CD4-positive, alpha-beta T cell (primary cell): Measurements from ENCODE around the gene GPC5. TPM values are rescaled to one million over a fixed set of nuclear protein-coding genes. Genes with fewer than 3 reads are reported as not detected.

ENCODE experiments used
- ATAC-seq: fragments of 200-7000 bp; cut with Tn5 transposase; one replicate; pipeline ENCODE4 v1.10.0; 2022; ENCODE audit warnings: mild to moderate bottlenecking; ENCODE audit not compliant: poor library complexity
- CTCF ChIA-PET: fragments of 350-600 bp; sonication (Branson Sonifier 250); formaldehyde crosslinking; loops from one replicate; lab custom pipeline; 2021; ENCODE audit warnings: antibody characterized with exemption, inconsistent platforms; lab: Charles Lee
- POLR2A ChIA-PET: fragments of 350-600 bp; sonication (Branson Sonifier 250); formaldehyde crosslinking; loops from one replicate; lab custom pipeline; 2021; ENCODE audit warnings: antibody characterized with exemption, inconsistent platforms; lab: Charles Lee
- DNase-seq, 14 experiments: peaks; one replicate each; pipeline ENCODE4 v3.0.0-alpha.2; 2013 to 2020; ENCODE audit warnings: mixed read lengths in 2 of 14
- H3K27ac ChIP-seq, 2 donors: one replicate each; pipeline versions ENCODE4 v1.5.1 to v1.7.0; 2013; ENCODE audit warnings: low read length in 2 of 2, low read depth in 1 of 2, mild to moderate bottlenecking in 1 of 2
- H3K27me3 ChIP-seq, 2 experiments: 1 replicate in 1 of 2; 2 replicates in 1 of 2; pipeline versions ENCODE4 v1.6.1 to v1.7.0; 2013; ENCODE audit warnings: low read length in 2 of 2, control low read depth in 1 of 2, mild to moderate bottlenecking in 1 of 2, moderate library complexity in 1 of 2; ENCODE audit not compliant: insufficient read depth in 2 of 2, control insufficient read depth in 1 of 2
- H3K36me3 ChIP-seq: one replicate; pipeline ENCODE4 v1.6.1; 2013; ENCODE audit warnings: low read length, control low read depth; ENCODE audit not compliant: insufficient read depth
- H3K4me1 ChIP-seq: one replicate; pipeline ENCODE4 v1.6.1; 2013; ENCODE audit warnings: low read length, control low read depth; ENCODE audit not compliant: insufficient read depth
- H3K4me3 ChIP-seq: one replicate; pipeline ENCODE4 v1.5.1; 2013; ENCODE audit warnings: mild to moderate bottlenecking, low read length, moderate library complexity
- H3K9me3 ChIP-seq, 2 experiments: 1 replicate in 1 of 2; 2 replicates in 1 of 2; pipeline versions ENCODE4 v1.6.1 to v1.7.0; 2013; ENCODE audit warnings: low read length in 2 of 2, mild to moderate bottlenecking in 2 of 2, control low read depth in 1 of 2, moderate library complexity in 1 of 2; ENCODE audit not compliant: control insufficient read depth in 1 of 2, insufficient read depth in 1 of 2
- H3K27ac Mint-ChIP-seq: one replicate; pipeline ENCODE4 v1.8.0; 2020; ENCODE audit warnings: mixed read lengths
- H3K27me3 Mint-ChIP-seq: one replicate; pipeline ENCODE4 v1.8.0; 2021; ENCODE audit warnings: mixed read lengths
- H3K36me3 Mint-ChIP-seq: one replicate; pipeline ENCODE4 v1.8.0; 2021; ENCODE audit warnings: low read depth, mixed read lengths
- H3K4me1 Mint-ChIP-seq: one replicate; pipeline ENCODE4 v1.8.0; 2021; ENCODE audit warnings: low read depth, mixed read lengths
- H3K4me3 Mint-ChIP-seq: one replicate; pipeline ENCODE4 v1.8.0; 2020; ENCODE audit warnings: mild to moderate bottlenecking, mixed read lengths
- H3K9me3 Mint-ChIP-seq: one replicate; pipeline ENCODE4 v1.8.0; 2020; ENCODE audit warnings: mixed read lengths
- CTCF ChIP-seq: fragments of 200-600 bp; IDR thresholded peaks from one replicate; pipeline ENCODE4 v1.8.0; 2022; ENCODE audit warnings: antibody characterized with exemption, mild to moderate bottlenecking
- intact Hi-C, 2 experiments: fragments of 100-400 bp; cut with DNase I in 1 of 2; cut with micrococcal nuclease in 1 of 2; formaldehyde crosslinking; loops; one replicate each; pipeline versions ENCODE4 v1.15.1 to v1.9.0; 2023 to 2025; cut with DNase I, micrococcal nuclease
- total RNA-seq, 174 experiments: library from RNA in 2 of 174; stranded (reverse) in 2 of 174; gene quantifications; one replicate each; pipeline ENCODE4 v1.2.3 and lab custom pipeline; 2021 to 2026

Gene GPC5
- total RNA-seq, 2 experiments from 2014 or later = not detected

- H3K9me3 Mint-ChIP-seq = peaks cover 4% of the 10 kb centered on the region
- no peaks in the 10 kb centered on the region for H3K36me3 Mint-ChIP-seq
- Histone ChIP-seq H3K9me3 (no peaks in the 10 kb centered on the region), H3K36me3 (no peaks in the 10 kb centered on the region), H3K4me3 (no peak overlapping the region), H3K27me3 (no peaks in the 10 kb centered on the region), H3K4me1 (no peaks in the 10 kb centered on the region), H3K27ac (no peak overlapping the region)
- no peak for TF ChIP-seq CTCF
- intact Hi-C loops = no loop called here
- H3K27me3 Mint-ChIP-seq = no peaks in the 10 kb centered on the region
- CTCF ChIA-PET = interaction anchor here (0.6 kb wide), 1 partner anchor 9 kb away, joined by 3 read pairs; no protein-coding TSS in a partner anchor
- ATAC-seq (no peak), DNase-seq (no peak)
- POLR2A ChIA-PET = no interaction called here
- H3K4me1 Mint-ChIP-seq = no peaks in the 10 kb centered on the region
- no peak overlapping the region for H3K4me3 Mint-ChIP-seq
- H3K27ac Mint-ChIP-seq = no peak overlapping the region
Observed at GRCh38 chr13:92574499-92574898, 1176.1 kb downstream of the GPC5 start.

GRCh38 chr13:92575777-92576176 lies 1177.4 kb downstream of the GPC5 start:
- H3K27me3 Mint-ChIP-seq = no peaks in the 10 kb centered on the region
- Histone ChIP-seq H3K9me3 (no peaks in the 10 kb centered on the region), H3K36me3 (no peaks in the 10 kb centered on the region), H3K4me1 (no peaks in the 10 kb centered on the region), H3K4me3 (no peak overlapping the region), H3K27ac (no peak overlapping the region), H3K27me3 (no peaks in the 10 kb centered on the region)
- TF ChIP-seq CTCF = no peak
- no peak for DNase-seq
- no peak overlapping the region for H3K27ac Mint-ChIP-seq
- intact Hi-C loops = no loop called here
- no peaks in the 10 kb centered on the region for H3K36me3 Mint-ChIP-seq
- ATAC-seq = no peak
- POLR2A ChIA-PET = no interaction called here
- H3K4me1 Mint-ChIP-seq = no peaks in the 10 kb centered on the region
- CTCF ChIA-PET = no interaction called here
- no peak overlapping the region for H3K4me3 Mint-ChIP-seq
- H3K9me3 Mint-ChIP-seq = peaks cover 10% of the 10 kb centered on the region

GRCh38 chr13:92578358-92578757 lies 1179.9 kb downstream of the GPC5 start:
- intact Hi-C loops = no loop called here
- DNase-seq (no peak), ATAC-seq (no peak)
- H3K27me3 Mint-ChIP-seq = no peaks in the 10 kb centered on the region
- Histone ChIP-seq H3K4me3 (no peak overlapping the region), H3K27ac (no peak overlapping the region), H3K4me1 (no peaks in the 10 kb centered on the region), H3K9me3 (no peaks in the 10 kb centered on the region), H3K27me3 (no peaks in the 10 kb centered on the region), H3K36me3 (no peaks in the 10 kb centered on the region)
- no peaks in the 10 kb centered on the region for H3K36me3 Mint-ChIP-seq
- no peaks in the 10 kb centered on the region for H3K4me1 Mint-ChIP-seq
- ChIA-PET CTCF (no interaction called here), POLR2A (no interaction called here)
- peaks cover 15% of the 10 kb centered on the region for H3K9me3 Mint-ChIP-seq
- H3K4me3 Mint-ChIP-seq = no peak overlapping the region
- no peak for TF ChIP-seq CTCF
- H3K27ac Mint-ChIP-seq = no peak overlapping the region
